H9 (cell line): ENCODE results near the gene RAB25. TPM values are rescaled to one million over a fixed set of nuclear protein-coding genes. Genes with fewer than 3 reads are reported as not detected.

Experiments used
- DNase-seq: peaks from one replicate; pipeline ENCODE4 v3.0.0-alpha.2; 2017
- H2AFZ ChIP-seq: one replicate; pipeline ENCODE4 v1.6.1; 2013; ENCODE audit warnings: mild to moderate bottlenecking, low read length, control low read depth, moderate library complexity
- H2AK5ac ChIP-seq: 2 replicates; pipeline ENCODE4 v1.6.1; 2013; ENCODE audit warnings: low read length, control low read depth, mixed read lengths; ENCODE audit not compliant: insufficient read length
- H2BK120ac ChIP-seq: one replicate; pipeline ENCODE4 v1.6.1; 2013; ENCODE audit warnings: low read depth, mild to moderate bottlenecking, low read length, control low read depth, inconsistent platforms; ENCODE audit not compliant: poor library complexity, severe bottlenecking
- H2BK12ac ChIP-seq: 2 replicates; pipeline ENCODE4 v1.6.1; 2013; ENCODE audit warnings: low read length, control low read depth, mixed read lengths, low read depth; ENCODE audit not compliant: insufficient read length
- H2BK15ac ChIP-seq: 2 replicates; pipeline ENCODE4 v1.6.1; 2013; ENCODE audit warnings: low read depth, low read length, control low read depth
- H2BK20ac ChIP-seq: one replicate; pipeline ENCODE4 v1.6.1; 2013; ENCODE audit warnings: low read depth, mild to moderate bottlenecking, low read length, control low read depth, inconsistent platforms; ENCODE audit not compliant: poor library complexity, severe bottlenecking
- H2BK5ac ChIP-seq: 2 replicates; pipeline ENCODE4 v1.6.1; 2013; ENCODE audit warnings: low read length, control low read depth, mixed read lengths; ENCODE audit not compliant: insufficient read length
- H3K14ac ChIP-seq: 2 replicates; pipeline ENCODE4 v1.6.1; 2013; ENCODE audit warnings: low read length, control low read depth; ENCODE audit not compliant: insufficient read depth
- H3K18ac ChIP-seq: 2 replicates; pipeline ENCODE4 v1.6.1; 2013; ENCODE audit warnings: low read depth, mild to moderate bottlenecking, mixed read lengths, low read length, control low read depth; ENCODE audit not compliant: insufficient read length
- H3K23ac ChIP-seq: 2 replicates; pipeline ENCODE4 v1.6.1; 2013; ENCODE audit warnings: low read length, control low read depth, mixed read lengths, low read depth; ENCODE audit not compliant: insufficient read length
- H3K23me2 ChIP-seq: 2 replicates; pipeline ENCODE4 v1.6.1; 2013; ENCODE audit warnings: low read depth, mild to moderate bottlenecking, mixed read lengths, low read length, control low read depth; ENCODE audit not compliant: insufficient read length, poor library complexity, severe bottlenecking
- H3K27ac ChIP-seq: 2 replicates; pipeline ENCODE4 v1.5.1; 2013; ENCODE audit warnings: low read length, control low read depth, mixed read lengths, low read depth; ENCODE audit not compliant: insufficient read length
- H3K27me3 ChIP-seq: 2 replicates; pipeline ENCODE4 v1.6.1; 2013; ENCODE audit warnings: low read length, control low read depth, inconsistent platforms; ENCODE audit not compliant: insufficient read depth
- H3K4ac ChIP-seq: 2 replicates; pipeline ENCODE4 v1.6.1; 2013; ENCODE audit warnings: low read depth, mild to moderate bottlenecking, control low read depth, inconsistent platforms, low read length, moderate library complexity
- H3K4me1 ChIP-seq: 2 replicates; pipeline ENCODE4 v1.6.1; 2013; ENCODE audit warnings: low read length, control low read depth, inconsistent platforms; ENCODE audit not compliant: insufficient read depth
- H3K4me2 ChIP-seq: 2 replicates; pipeline ENCODE4 v1.6.1; 2013; ENCODE audit warnings: low read length, control low read depth, mixed read lengths; ENCODE audit not compliant: insufficient read length, insufficient read depth
- H3K56ac ChIP-seq: 2 replicates; pipeline ENCODE4 v1.6.1; 2013; ENCODE audit warnings: low read depth, mild to moderate bottlenecking, mixed read lengths, low read length, control low read depth; ENCODE audit not compliant: insufficient read length
- H3K79me1 ChIP-seq: 2 replicates; pipeline ENCODE4 v1.6.1; 2013; ENCODE audit warnings: low read depth, mild to moderate bottlenecking, moderate library complexity, low read length, control low read depth, inconsistent platforms; ENCODE audit not compliant: insufficient read depth, poor library complexity, severe bottlenecking
- H3K79me2 ChIP-seq: 2 replicates; pipeline ENCODE4 v1.6.1; 2013; ENCODE audit warnings: low read length, control low read depth, inconsistent platforms; ENCODE audit not compliant: insufficient read depth
- H3K9ac ChIP-seq: 2 replicates; pipeline ENCODE4 v1.6.1; 2013; ENCODE audit warnings: low read length, control low read depth, mixed read lengths; ENCODE audit not compliant: insufficient read length; ENCODE audit errors: extremely low read depth
- H3K9me3 ChIP-seq: one replicate; pipeline ENCODE4 v1.6.1; 2013; ENCODE audit warnings: low read depth, low read length, inconsistent platforms; ENCODE audit not compliant: control insufficient read depth
- H3T11ph ChIP-seq: one replicate; pipeline ENCODE4 v1.6.1; 2013; ENCODE audit warnings: mild to moderate bottlenecking, low read length, control low read depth, inconsistent platforms
- H4K20me1 ChIP-seq: one replicate; pipeline ENCODE4 v1.6.1; 2013; ENCODE audit not compliant: control insufficient read depth, insufficient read length, insufficient read depth
- H4K5ac ChIP-seq: 2 replicates; pipeline ENCODE4 v1.6.1; 2013; ENCODE audit warnings: low read depth, mild to moderate bottlenecking, mixed read lengths, low read length, control low read depth; ENCODE audit not compliant: insufficient read length
- H4K8ac ChIP-seq: replicated peaks from 2 replicates; pipeline ENCODE4 v1.6.1; 2013; ENCODE audit warnings: low read length, control low read depth, mixed read lengths, low read depth; ENCODE audit not compliant: insufficient read length
- H4K91ac ChIP-seq: 2 replicates; pipeline ENCODE4 v1.6.1; 2013; ENCODE audit warnings: low read depth, mild to moderate bottlenecking, moderate library complexity, mixed read lengths, low read length, control low read depth; ENCODE audit not compliant: insufficient read length
- H3K27ac Mint-ChIP-seq, 3 experiments: 2 replicates in 2 of 3; 3 replicates in 1 of 3; pipeline ENCODE4 v1.8.0; 2020 to 2021; ENCODE audit warnings: mixed read lengths in 3 of 3, mild to moderate bottlenecking in 1 of 3, moderate library complexity in 1 of 3
- H3K27me3 Mint-ChIP-seq: 2 replicates; pipeline ENCODE4 v1.8.0; 2021; ENCODE audit warnings: low read depth, mild to moderate bottlenecking, moderate library complexity, mixed read lengths
- H3K36me3 Mint-ChIP-seq, 3 experiments: 2 replicates in 2 of 3; 3 replicates in 1 of 3; pipeline ENCODE4 v1.8.0; 2020 to 2021; ENCODE audit warnings: low read depth in 3 of 3, mixed read lengths in 3 of 3; ENCODE audit not compliant: insufficient read depth in 1 of 3
- H3K4me1 Mint-ChIP-seq, 2 experiments: 2 replicates each; pipeline ENCODE4 v1.8.0; 2020; ENCODE audit warnings: mixed read lengths in 2 of 2
- H3K4me3 Mint-ChIP-seq, 2 experiments: 2 replicates in 1 of 2; 3 replicates in 1 of 2; pipeline ENCODE4 v1.8.0; 2020 to 2021; ENCODE audit warnings: mild to moderate bottlenecking in 2 of 2, mixed read lengths in 2 of 2, moderate library complexity in 1 of 2
- H3K9me3 Mint-ChIP-seq, 2 experiments: 2 replicates in 1 of 2; 3 replicates in 1 of 2; pipeline ENCODE4 v1.8.0; 2020; ENCODE audit warnings: mild to moderate bottlenecking in 2 of 2, mixed read lengths in 2 of 2, moderate library complexity in 1 of 2
- WGBS: extraction: QIAGEN DNeasy Blood & Tissue Kit; methylation state at CpG from one replicate; pipeline ENCODE4 v1.1.7; 2013; ENCODE audit warnings: missing lambda C conversion rate, low lambda C conversion rate, mixed read lengths; ENCODE audit not compliant: insufficient read length; ENCODE audit errors: extremely low coverage; 5-methylcytosine and 5-hydroxymethylcytosine counted together
- total RNA-seq: library from RNA; stranded (reverse); gene quantifications from 2 replicates; pipeline ENCODE4 v1.2.1, GENCODE V29; 2021
- TF ChIP-seq, protein P1 (sequence below): fragments of 200-600 bp; sonication (generic); conservative IDR thresholded peaks from 3 replicates; pipeline ENCODE4 v1.8.0; 2021; ENCODE audit warnings: antibody characterized with exemption, mild to moderate bottlenecking

Gene RAB25
- total RNA-seq, 1 experiment from 2014 or later: 43.1 TPM

GRCh38 chr1:156073740-156074139, 12.8 kb downstream of the RAB25 start:
- peak; percentile 85 for DNase-seq
- Histone ChIP-seq H3K23me2 (no peaks in the 10 kb centered on the region), H2AFZ (no peak overlapping the region), H3K4me2 (no peak overlapping the region), H3K14ac (no peak overlapping the region), H3K9ac (no peak overlapping the region), H3K23ac (no peak overlapping the region), H2BK5ac (no peak overlapping the region), H4K5ac (no peak overlapping the region), H4K91ac (no peak overlapping the region), H3K79me1 (no peaks in the 10 kb centered on the region), H3K27me3 (no peaks in the 10 kb centered on the region), H4K20me1 (no peaks in the 10 kb centered on the region), H3K4me1 (peaks cover 27% of the 10 kb centered on the region), H3T11ph (no peak overlapping the region), H3K9me3 (no peaks in the 10 kb centered on the region), H2BK12ac (no peak overlapping the region), H2BK15ac (no peak overlapping the region), H3K4ac (no peak overlapping the region), H3K27ac (no peak overlapping the region), H3K18ac (no peak overlapping the region), H2BK20ac (no peak overlapping the region), H3K56ac (no peak overlapping the region), H2AK5ac (no peak overlapping the region), H3K79me2 (peaks cover 5% of the 10 kb centered on the region; the same call in 1 of the 2 replicates), H2BK120ac (no peak overlapping the region), H4K8ac (no peak overlapping the region)
- WGBS: no CpG with 5 or more reads among the region's 5 CpGs
- no peaks in the 10 kb centered on the region for H3K9me3 Mint-ChIP-seq
- TF ChIP-seq, protein P1, sequence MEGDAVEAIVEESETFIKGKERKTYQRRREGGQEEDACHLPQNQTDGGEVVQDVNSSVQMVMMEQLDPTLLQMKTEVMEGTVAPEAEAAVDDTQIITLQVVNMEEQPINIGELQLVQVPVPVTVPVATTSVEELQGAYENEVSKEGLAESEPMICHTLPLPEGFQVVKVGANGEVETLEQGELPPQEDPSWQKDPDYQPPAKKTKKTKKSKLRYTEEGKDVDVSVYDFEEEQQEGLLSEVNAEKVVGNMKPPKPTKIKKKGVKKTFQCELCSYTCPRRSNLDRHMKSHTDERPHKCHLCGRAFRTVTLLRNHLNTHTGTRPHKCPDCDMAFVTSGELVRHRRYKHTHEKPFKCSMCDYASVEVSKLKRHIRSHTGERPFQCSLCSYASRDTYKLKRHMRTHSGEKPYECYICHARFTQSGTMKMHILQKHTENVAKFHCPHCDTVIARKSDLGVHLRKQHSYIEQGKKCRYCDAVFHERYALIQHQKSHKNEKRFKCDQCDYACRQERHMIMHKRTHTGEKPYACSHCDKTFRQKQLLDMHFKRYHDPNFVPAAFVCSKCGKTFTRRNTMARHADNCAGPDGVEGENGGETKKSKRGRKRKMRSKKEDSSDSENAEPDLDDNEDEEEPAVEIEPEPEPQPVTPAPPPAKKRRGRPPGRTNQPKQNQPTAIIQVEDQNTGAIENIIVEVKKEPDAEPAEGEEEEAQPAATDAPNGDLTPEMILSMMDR: no peak
- H3K27me3 Mint-ChIP-seq: no peaks in the 10 kb centered on the region
- peaks cover 10 to 60% (median 59%) of the 10 kb centered on the region in 3 experiments; a peak in 6 of 7 replicates for H3K36me3 Mint-ChIP-seq
- H3K27ac Mint-ChIP-seq: peak overlapping the region; percentile 94 to 95 (median 95)
- peak overlapping the region; percentile 41 to 73 for H3K4me3 Mint-ChIP-seq
- peaks cover 72 to 83% of the 10 kb centered on the region in 2 experiments for H3K4me1 Mint-ChIP-seq
